Measurements from ENCODE around the gene CYP4V2. TPM values are rescaled to one million over a fixed set of nuclear protein-coding genes. Genes with fewer than 3 reads are reported as not detected.

Gene CYP4V2
- total and polyA plus RNA-seq, 2 donors from 2014 or later = 29.5 to 69.8 TPM

DNA sequence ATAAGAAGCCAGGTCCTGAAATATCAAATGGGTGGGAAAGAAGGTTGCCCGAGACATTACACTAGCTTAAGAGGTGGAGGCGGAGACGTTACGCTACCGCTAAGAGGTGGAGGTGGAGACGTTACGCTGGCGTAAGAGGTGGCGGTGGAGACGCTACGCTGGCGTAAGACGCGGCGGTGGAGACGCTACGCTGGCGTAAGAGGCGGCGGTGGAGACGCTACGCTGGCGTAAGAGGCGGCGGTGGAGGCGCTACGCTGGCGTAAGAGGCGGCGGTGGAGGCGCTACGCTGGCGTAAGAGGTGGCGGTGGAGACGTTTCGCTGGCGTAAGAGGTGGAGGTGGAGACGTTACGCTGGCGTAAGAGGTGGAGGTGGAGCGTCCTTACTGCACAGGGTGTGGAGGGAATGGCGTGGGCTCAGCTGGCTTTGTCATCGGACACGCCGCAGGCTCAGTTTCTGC lies 12.8 kb downstream of the CYP4V2 start:
- peak in 1 of 5 donors; percentile 73 for DNase-seq

DNA sequence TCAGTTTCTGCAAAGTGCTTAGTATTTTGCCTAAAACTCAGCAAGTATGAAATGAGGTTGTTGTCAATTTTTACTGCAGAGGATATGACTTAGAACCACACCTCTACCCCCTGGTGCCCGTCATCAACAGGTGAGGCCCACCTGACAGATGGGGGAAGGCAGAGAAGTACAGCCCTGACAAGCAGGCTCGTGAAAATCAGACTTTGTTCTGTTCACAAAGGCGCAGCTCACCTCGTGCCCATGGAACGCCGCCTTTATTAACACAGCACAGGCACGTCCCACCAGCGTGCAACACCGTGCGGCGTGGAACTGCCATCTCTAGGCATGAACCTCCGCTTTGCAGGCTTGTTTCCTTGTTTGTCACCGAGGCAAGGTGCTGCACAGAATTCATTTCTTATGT lies 13.3 kb downstream of the CYP4V2 start:
- H3K9me3 ChIP-seq (ENCODE audit: control insufficient read depth in 2 of 3, insufficient read depth in 1 of 3, low read length in 3 of 3) = peaks cover 0 to 5% (median 0%) of the 10 kb centered on the region in 3 donors
- peak overlapping the region in 1 of 3 donors; percentile 20 for H3K9ac ChIP-seq (ENCODE audit: low read length in 3 of 3)
- H3K36me3 ChIP-seq (ENCODE audit: control insufficient read depth in 2 of 3, insufficient read depth in 3 of 3, low read length in 3 of 3) = peaks cover 2 to 24% (median 18%) of the 10 kb centered on the region in 3 donors
- DNase-seq (no peak), FAIRE-seq (no peak)
- H3K27me3 ChIP-seq (ENCODE audit: control insufficient read depth, insufficient read depth, low read length) = no peaks in the 10 kb centered on the region
- TF ChIP-seq, protein P1, sequence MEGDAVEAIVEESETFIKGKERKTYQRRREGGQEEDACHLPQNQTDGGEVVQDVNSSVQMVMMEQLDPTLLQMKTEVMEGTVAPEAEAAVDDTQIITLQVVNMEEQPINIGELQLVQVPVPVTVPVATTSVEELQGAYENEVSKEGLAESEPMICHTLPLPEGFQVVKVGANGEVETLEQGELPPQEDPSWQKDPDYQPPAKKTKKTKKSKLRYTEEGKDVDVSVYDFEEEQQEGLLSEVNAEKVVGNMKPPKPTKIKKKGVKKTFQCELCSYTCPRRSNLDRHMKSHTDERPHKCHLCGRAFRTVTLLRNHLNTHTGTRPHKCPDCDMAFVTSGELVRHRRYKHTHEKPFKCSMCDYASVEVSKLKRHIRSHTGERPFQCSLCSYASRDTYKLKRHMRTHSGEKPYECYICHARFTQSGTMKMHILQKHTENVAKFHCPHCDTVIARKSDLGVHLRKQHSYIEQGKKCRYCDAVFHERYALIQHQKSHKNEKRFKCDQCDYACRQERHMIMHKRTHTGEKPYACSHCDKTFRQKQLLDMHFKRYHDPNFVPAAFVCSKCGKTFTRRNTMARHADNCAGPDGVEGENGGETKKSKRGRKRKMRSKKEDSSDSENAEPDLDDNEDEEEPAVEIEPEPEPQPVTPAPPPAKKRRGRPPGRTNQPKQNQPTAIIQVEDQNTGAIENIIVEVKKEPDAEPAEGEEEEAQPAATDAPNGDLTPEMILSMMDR (IDR thresholded peaks at IDR 0.05; ENCODE audit: borderline replicate concordance, extremely low read depth, insufficient read depth) = peak; percentile 1
- peak overlapping the region in 1 of 3 donors; percentile 56 for H3K4me3 ChIP-seq (ENCODE audit: low read length in 3 of 3)
- intact Hi-C loops (cut with DNase I) = no loop called here
- H3K27ac ChIP-seq (ENCODE audit: low read depth in 2 of 2, low read length in 2 of 2) = peak overlapping the region in 1 of 2 donors; percentile 79
- H3K4me1 ChIP-seq (ENCODE audit: control insufficient read depth in 2 of 3, insufficient read depth in 2 of 3, low read depth in 1 of 3, low read length in 3 of 3) = peaks cover 0 to 4% (median 0%) of the 10 kb centered on the region in 3 donors

More for the DNA sequence above, 12.8 kb downstream of the CYP4V2 start:
- peak overlapping the region in 1 of 2 donors; percentile 79 for H3K27ac ChIP-seq (ENCODE audit: low read depth in 2 of 2, low read length in 2 of 2)
- H3K27me3 ChIP-seq (ENCODE audit: control insufficient read depth, insufficient read depth, low read length) = no peaks in the 10 kb centered on the region
- FAIRE-seq = no peak
- H3K9me3 ChIP-seq (ENCODE audit: control insufficient read depth in 2 of 3, insufficient read depth in 1 of 3, low read length in 3 of 3) = peaks cover 0 to 5% (median 0%) of the 10 kb centered on the region in 3 donors
- intact Hi-C loops (cut with DNase I) = no loop called here
- peak overlapping the region in 1 of 3 donors; percentile 56 for H3K4me3 ChIP-seq (ENCODE audit: low read length in 3 of 3)
- TF ChIP-seq, protein P1 (IDR thresholded peaks at IDR 0.05; ENCODE audit: borderline replicate concordance, extremely low read depth, insufficient read depth) = no peak
- H3K36me3 ChIP-seq (ENCODE audit: control insufficient read depth in 2 of 3, insufficient read depth in 3 of 3, low read length in 3 of 3) = peaks cover 2 to 19% (median 18%) of the 10 kb centered on the region in 3 donors
- H3K4me1 ChIP-seq (ENCODE audit: control insufficient read depth in 2 of 3, insufficient read depth in 2 of 3, low read depth in 1 of 3, low read length in 3 of 3) = peaks cover 0 to 4% (median 0%) of the 10 kb centered on the region in 3 donors
- no peak overlapping the region for H3K9ac ChIP-seq (ENCODE audit: low read length in 3 of 3)

DNA sequence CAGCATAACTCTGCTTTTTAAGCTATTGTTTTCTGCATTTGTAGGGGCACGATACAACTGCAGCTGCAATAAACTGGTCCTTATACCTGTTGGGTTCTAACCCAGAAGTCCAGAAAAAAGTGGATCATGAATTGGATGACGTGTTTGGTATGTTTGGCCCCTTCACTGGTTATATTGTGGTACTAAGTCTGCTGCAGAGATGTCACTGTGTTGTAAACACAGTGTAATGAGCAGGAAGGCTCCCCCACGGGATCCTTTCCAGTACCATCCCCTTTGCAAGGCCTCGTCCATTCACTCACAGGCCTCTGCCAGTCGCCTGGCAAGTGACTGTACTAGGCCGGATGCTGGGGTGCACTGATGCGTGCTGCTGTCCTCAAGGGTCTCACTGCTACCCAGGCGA lies 13.8 kb downstream of the CYP4V2 start:
- intact Hi-C loops (cut with DNase I) = no loop called here
- H3K4me3 ChIP-seq (ENCODE audit: low read length in 3 of 3) = no peak overlapping the region

More for the DNA sequence above, 13.8 kb downstream of the CYP4V2 start:
- Histone ChIP-seq H3K4me1 (ENCODE audit: control insufficient read depth in 2 of 3, insufficient read depth in 2 of 3, low read depth in 1 of 3, low read length in 3 of 3) (peaks cover 0 to 4% (median 0%) of the 10 kb centered on the region in 3 donors), H3K36me3 (ENCODE audit: control insufficient read depth in 2 of 3, insufficient read depth in 3 of 3, low read length in 3 of 3) (peaks cover 3 to 27% (median 19%) of the 10 kb centered on the region in 3 donors), H3K27me3 (ENCODE audit: control insufficient read depth, insufficient read depth, low read length) (no peaks in the 10 kb centered on the region), H3K9me3 (ENCODE audit: control insufficient read depth in 2 of 3, insufficient read depth in 1 of 3, low read length in 3 of 3) (peaks cover 0 to 5% (median 0%) of the 10 kb centered on the region in 3 donors), H3K9ac (ENCODE audit: low read length in 3 of 3) (no peak overlapping the region), H3K27ac (ENCODE audit: low read depth in 2 of 2, low read length in 2 of 2) (peak overlapping the region in 1 of 2 donors; percentile 79)
- DNase-seq = peak in 2 of 5 donors; percentile 28 to 50
- TF ChIP-seq, protein P1 (IDR thresholded peaks at IDR 0.05; ENCODE audit: borderline replicate concordance, extremely low read depth, insufficient read depth) = no peak
- FAIRE-seq = no peak

All from kidney (tissue), 14 donors.